Fibroblast of villous mesenchyme (primary cell): ENCODE data around the gene FBN1. TPM values are rescaled to one million over a fixed set of nuclear protein-coding genes. Genes with fewer than 3 reads are reported as not detected.

Experiments used
- DNase-seq: peaks from one replicate; pipeline ENCODE4 v3.0.0-alpha.2; 2010; ENCODE audit warnings: low read depth
- H3K4me3 ChIP-seq: 2 replicates; pipeline ENCODE4 v1.5.1; 2011; ENCODE audit warnings: low read depth, mild to moderate bottlenecking, low read length
- total RNA-seq: library from RNA; depleted of rRNA; stranded (reverse); fragments of >200 nt; gene quantifications from 2 replicates; pipeline ENCODE4 v1.2.3, GENCODE V29; 2012
- TF ChIP-seq, protein P1 (sequence below): IDR thresholded peaks from 2 replicates; pipeline ENCODE4 v1.5.1; 2012; ENCODE audit warnings: low read depth, mild to moderate bottlenecking, low read length; ENCODE audit not compliant: insufficient read depth

FBN1 gene
- total RNA-seq, 1 donor, result 333 TPM

GRCh38 chr15:48447657-48448056 is 197.9 kb downstream of the FBN1 start:
- no peak overlapping the region for H3K4me3 ChIP-seq
- TF ChIP-seq, protein P1, sequence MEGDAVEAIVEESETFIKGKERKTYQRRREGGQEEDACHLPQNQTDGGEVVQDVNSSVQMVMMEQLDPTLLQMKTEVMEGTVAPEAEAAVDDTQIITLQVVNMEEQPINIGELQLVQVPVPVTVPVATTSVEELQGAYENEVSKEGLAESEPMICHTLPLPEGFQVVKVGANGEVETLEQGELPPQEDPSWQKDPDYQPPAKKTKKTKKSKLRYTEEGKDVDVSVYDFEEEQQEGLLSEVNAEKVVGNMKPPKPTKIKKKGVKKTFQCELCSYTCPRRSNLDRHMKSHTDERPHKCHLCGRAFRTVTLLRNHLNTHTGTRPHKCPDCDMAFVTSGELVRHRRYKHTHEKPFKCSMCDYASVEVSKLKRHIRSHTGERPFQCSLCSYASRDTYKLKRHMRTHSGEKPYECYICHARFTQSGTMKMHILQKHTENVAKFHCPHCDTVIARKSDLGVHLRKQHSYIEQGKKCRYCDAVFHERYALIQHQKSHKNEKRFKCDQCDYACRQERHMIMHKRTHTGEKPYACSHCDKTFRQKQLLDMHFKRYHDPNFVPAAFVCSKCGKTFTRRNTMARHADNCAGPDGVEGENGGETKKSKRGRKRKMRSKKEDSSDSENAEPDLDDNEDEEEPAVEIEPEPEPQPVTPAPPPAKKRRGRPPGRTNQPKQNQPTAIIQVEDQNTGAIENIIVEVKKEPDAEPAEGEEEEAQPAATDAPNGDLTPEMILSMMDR, result no peak
- peak; percentile 29 for DNase-seq

- no peak for DNase-seq
- H3K4me3 ChIP-seq, result no peak overlapping the region
Measured at GRCh38 chr15:48447058-48447457, 198.5 kb downstream of the FBN1 start.

GRCh38 chr15:48442011-48442410 is 203.5 kb downstream of the FBN1 start:
- no peak for DNase-seq
- no peak overlapping the region for H3K4me3 ChIP-seq
- TF ChIP-seq, protein P1, result no peak

More at GRCh38 chr15:48447058-48447457, 198.5 kb downstream of the FBN1 start:
- TF ChIP-seq, protein P1, result no peak

DNA sequence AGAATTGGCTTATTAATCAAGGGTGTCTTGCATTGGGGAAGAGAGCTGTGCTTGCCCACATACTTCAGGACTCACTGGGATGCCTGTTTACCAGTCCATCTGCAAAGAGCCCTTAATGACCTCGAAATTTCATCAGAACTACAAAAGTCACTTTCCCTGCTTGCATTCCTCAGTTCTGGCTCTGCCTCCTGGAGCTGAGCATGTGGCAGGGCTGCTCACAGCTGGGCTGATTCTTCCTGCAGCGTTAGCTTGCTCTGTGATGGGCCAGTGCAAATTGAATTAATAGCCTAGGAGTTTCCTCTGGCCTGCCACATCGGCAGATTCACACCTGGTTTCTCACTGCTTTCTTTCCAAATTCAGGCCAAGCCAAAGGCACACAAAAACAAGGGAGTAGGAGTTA is 205.4 kb downstream of the FBN1 start:
- DNase-seq, result peak; percentile 70
- TF ChIP-seq, protein P1, result no peak
- no peak overlapping the region for H3K4me3 ChIP-seq

- H3K4me3 ChIP-seq, result no peak overlapping the region
- TF ChIP-seq, protein P1, result no peak
- no peak for DNase-seq
Measured at GRCh38 chr15:48437178-48437577, 208.3 kb downstream of the FBN1 start.

- H3K4me3 ChIP-seq, result no peak overlapping the region
- DNase-seq, result no peak
- TF ChIP-seq, protein P1, result no peak
Measured at GRCh38 chr15:48435321-48435720, 210.2 kb downstream of the FBN1 start.

GRCh38 chr15:48433226-48433886 is 212.2 kb downstream of the FBN1 start:
- no peak for DNase-seq
- no peak overlapping the region for H3K4me3 ChIP-seq
- TF ChIP-seq, protein P1, result no peak
